AG04450 (cell line): ENCODE results near the gene SINHCAF. TPM values are rescaled to one million over a fixed set of nuclear protein-coding genes. Genes with fewer than 3 reads are reported as not detected.
A peak's percentile ranks its signal among the peaks of the same experiment; 100 is the strongest.

ENCODE experiments used
- CTCF ChIA-PET: fragments of 300-600, 350-600 bp; formaldehyde crosslinking; extraction: SDS; loops from one replicate; lab custom pipeline; 2022; ENCODE audit warnings: antibody characterized with exemption, inconsistent platforms; lab: Charles Lee
- POLR2A ChIA-PET: fragments of 350-600 bp; formaldehyde crosslinking; extraction: SDS; loops from one replicate; lab custom pipeline; 2021; ENCODE audit warnings: antibody characterized with exemption, inconsistent platforms; lab: Yijun Ruan, JAX
- DNase-seq: peaks from one replicate; pipeline ENCODE4 v3.0.0-alpha.2; 2011; ENCODE audit warnings: low read depth, low spot score
- H3K27ac ChIP-seq: one replicate; pipeline ENCODE4 v1.5.1; 2012; ENCODE audit warnings: low read depth, low read length, control low read depth
- H3K27me3 ChIP-seq: one replicate; pipeline ENCODE4 v1.6.0; 2012; ENCODE audit warnings: low read length; ENCODE audit not compliant: control insufficient read depth, insufficient read depth
- H3K4me3 ChIP-seq: 2 replicates; pipeline ENCODE4 v1.5.1; 2011; ENCODE audit warnings: mild to moderate bottlenecking, low read depth, low read length, control low read depth
- H3K9me3 ChIP-seq: 2 replicates; pipeline ENCODE4 v1.5.1; 2012; ENCODE audit warnings: low read length; ENCODE audit not compliant: control insufficient read depth, insufficient read depth
- CTCF ChIP-seq: IDR thresholded peaks from 2 replicates; pipeline ENCODE4 v1.5.1; 2011; ENCODE audit warnings: low read depth, low read length, control low read depth, inconsistent platforms
- polyA plus RNA-seq: library from polyadenylated mRNA; depleted of rRNA; stranded (reverse); fragments of >200 nt; gene quantifications from 2 replicates; pipeline ENCODE4 v1.2.3, GENCODE V29; 2011

The SINHCAF gene
- polyA plus RNA-seq, 1 experiment: 31.6 TPM

DNA sequence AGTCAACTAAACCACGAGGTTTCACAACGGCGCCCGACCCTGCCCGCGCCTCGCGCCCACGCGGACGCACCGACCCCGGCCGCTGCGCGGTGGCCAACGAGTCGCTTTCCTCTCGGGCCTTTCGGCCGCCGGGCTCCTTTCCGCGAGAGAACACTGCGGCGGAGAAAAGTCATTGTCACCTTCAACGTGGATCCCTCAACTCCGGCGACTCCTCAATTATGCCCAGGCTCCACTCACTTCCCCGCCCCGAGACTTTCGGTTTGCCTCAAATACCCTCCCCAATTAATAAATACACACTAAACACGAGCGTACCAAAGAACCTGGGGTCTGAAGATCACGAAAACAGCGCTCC, 450 bp downstream of the SINHCAF start:
- no peak for TF ChIP-seq CTCF
- Histone ChIP-seq H3K27ac (peak overlapping the region; percentile 81), H3K4me3 (peak overlapping the region; percentile 94), H3K27me3 (no peaks in the 10 kb centered on the region), H3K9me3 (peaks cover 3% of the 10 kb centered on the region; the same call in 1 of the 2 replicates)
- CTCF ChIA-PET: interaction anchor here (0.6 to 1.0 kb wide), 2 partner anchors 328 to 1430 kb away, joined by 3 to 4 read pairs; no protein-coding TSS in a partner anchor
- POLR2A ChIA-PET: interaction anchor here (0.7 to 1.0 kb wide), 2 partner anchors 97 to 193 kb away, joined by 3 to 12 read pairs; no protein-coding TSS in a partner anchor
- no peak for DNase-seq

DNA sequence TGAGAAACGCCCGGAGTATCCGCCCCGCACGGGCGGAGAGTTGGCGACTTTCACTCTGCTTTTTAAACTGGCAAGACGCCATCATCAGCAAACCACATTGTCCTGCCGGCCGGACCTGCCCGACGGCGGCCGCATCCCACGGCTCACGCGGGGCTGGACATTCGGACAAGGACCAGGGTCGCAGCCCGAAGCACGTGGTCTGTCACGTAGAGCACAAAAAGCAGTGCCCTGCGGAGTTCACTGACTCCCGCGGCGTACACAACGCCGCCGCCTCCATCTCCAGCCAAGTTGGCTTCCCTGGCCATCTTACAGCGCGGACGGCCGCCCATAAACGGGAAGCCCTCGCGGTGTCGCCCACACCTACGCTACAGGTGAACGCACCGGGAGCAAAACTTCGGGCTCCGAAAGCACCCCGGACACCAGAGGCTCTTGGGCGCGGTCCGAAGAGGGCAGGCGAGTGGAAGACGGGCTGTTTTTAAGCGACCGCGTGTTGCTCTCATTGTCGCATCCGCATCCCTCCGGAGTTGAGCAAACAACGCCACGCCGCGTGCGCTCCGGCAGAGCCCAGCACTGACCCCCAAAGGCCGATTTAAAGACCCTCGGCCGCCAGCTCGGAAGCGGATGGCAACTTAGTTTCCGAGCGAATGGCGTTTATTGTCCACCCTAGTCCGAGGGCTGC, 966 bp downstream of the SINHCAF start:
- peaks cover 3% of the 10 kb centered on the region; the same call in 1 of the 2 replicates for H3K9me3 ChIP-seq
- H3K4me3 ChIP-seq: peak overlapping the region; percentile 94
- no peak for TF ChIP-seq CTCF
- CTCF ChIA-PET: no interaction called here
- POLR2A ChIA-PET: interaction anchor here (0.7 kb wide), 1 partner anchor 97 kb away, joined by 3 read pairs; no protein-coding TSS in a partner anchor
- no peaks in the 10 kb centered on the region for H3K27me3 ChIP-seq
- peak overlapping the region; percentile 81 for H3K27ac ChIP-seq
- no peak for DNase-seq

GRCh38 chr12:31324116-31324844, 1.7 kb downstream of the SINHCAF start:
- H3K27ac ChIP-seq: peak overlapping the region; percentile 81
- ChIA-PET CTCF (no interaction called here), POLR2A (interaction anchor here (0.8 kb wide), 1 partner anchor 194 kb away, joined by 4 read pairs; no protein-coding TSS in a partner anchor)
- no peak for TF ChIP-seq CTCF
- H3K27me3 ChIP-seq: no peaks in the 10 kb centered on the region
- peak overlapping the region; percentile 94 for H3K4me3 ChIP-seq
- H3K9me3 ChIP-seq: peaks cover 3% of the 10 kb centered on the region; the same call in 1 of the 2 replicates
- peak; percentile 38 for DNase-seq

DNA sequence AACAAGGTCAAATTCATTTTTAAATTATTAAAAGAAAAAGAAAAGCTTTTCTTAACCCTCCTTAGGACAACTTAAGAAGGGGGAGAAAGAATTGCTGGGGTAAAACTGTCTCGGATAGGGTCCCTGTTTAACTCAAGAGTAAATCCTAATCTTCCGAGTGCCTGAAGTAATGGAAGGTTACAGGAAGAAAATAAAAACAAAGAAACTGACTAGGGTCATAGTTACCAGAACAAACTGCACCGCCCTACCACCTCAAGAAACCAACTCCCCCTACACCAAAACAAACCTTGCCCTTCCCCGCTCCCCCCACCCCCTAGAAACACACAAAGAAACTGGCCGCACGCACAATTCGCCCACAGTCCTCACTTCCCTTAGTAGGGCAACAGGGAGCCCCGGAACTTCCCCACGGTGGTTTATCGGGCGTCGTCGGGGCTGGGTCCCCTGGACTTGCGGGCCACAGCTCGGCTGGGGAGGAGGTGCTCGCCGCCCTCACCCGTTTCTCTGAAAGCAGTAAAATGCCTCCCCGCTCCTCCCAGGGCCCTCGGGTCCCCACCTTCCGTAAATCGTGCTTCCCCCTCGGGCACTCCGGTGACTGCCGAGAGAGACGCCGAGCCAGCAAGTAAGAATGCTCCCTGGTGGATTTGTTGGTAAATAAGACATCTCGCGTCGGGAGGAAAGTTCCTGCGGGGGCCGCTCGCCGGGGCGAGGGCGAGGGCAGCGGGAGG, 2.4 kb downstream of the SINHCAF start:
- ChIA-PET POLR2A (interaction anchor here (0.8 kb wide), 2 partner anchors 195 to 268 kb away, joined by 3 to 4 read pairs; partner anchors contain the start of gene DENND5B), CTCF (interaction anchor here (0.6 to 1.4 kb wide), 3 partner anchors 9 to 79 kb away, joined by 3 to 6 read pairs (median 3); no protein-coding TSS in a partner anchor)
- Histone ChIP-seq H3K4me3 (peak overlapping the region; percentile 94), H3K27me3 (no peaks in the 10 kb centered on the region), H3K27ac (peak overlapping the region; percentile 77), H3K9me3 (peaks cover 3% of the 10 kb centered on the region; the same call in 1 of the 2 replicates)
- TF ChIP-seq CTCF: no peak
- no peak for DNase-seq
